ENCODE data around the gene C16orf89. TPM values are rescaled to one million over a fixed set of nuclear protein-coding genes. Genes with fewer than 3 reads are reported as not detected.

The C16orf89 gene
- total RNA-seq, 1 experiment from 2014 or later: not detected

- Histone ChIP-seq H3K9me3 (ENCODE audit: low read depth, low read length, poor library complexity, severe bottlenecking) (no peaks in the 10 kb centered on the region), H3K27me3 (replicated peaks; ENCODE audit: insufficient read depth, low read depth, low read length, poor library complexity) (no peaks in the 10 kb centered on the region), H3K4me3 (ENCODE audit: low read depth, low read length, poor library complexity, severe bottlenecking) (no peak overlapping the region), H3K27ac (ENCODE audit: low read depth, low read length, poor library complexity, severe bottlenecking) (no peak overlapping the region), H3K4me1 (ENCODE audit: insufficient read depth, low read length, poor library complexity, severe bottlenecking) (no peaks in the 10 kb centered on the region), H3K36me3 (ENCODE audit: insufficient read depth, low read length, poor library complexity, severe bottlenecking) (no peaks in the 10 kb centered on the region)
- ChIA-PET CTCF (no interaction called here), POLR2A (ENCODE audit: low non-redundant PET) (no interaction called here)
- no peak for TF ChIP-seq CTCF (conservative IDR thresholded peaks at IDR 0.05; ENCODE audit: low read depth, low read length)
- TF ChIP-seq EZH2 (IDR thresholded peaks at IDR 0.05; ENCODE audit: borderline replicate concordance, low read depth, low read length, poor library complexity, severe bottlenecking): no peak
- no peak for DNase-seq (ENCODE audit: low spot score)
- intact Hi-C loops (cut with micrococcal nuclease; ENCODE audit: unreplicated experiment): no loop called here
- BruUV-seq (replicated peaks): no TSS peak
These were observed 65.2 kb downstream of the C16orf89 start for GRCh38 chr16:5000573-5001001.

GRCh38 chr16:4994719-4995434 lies 70.9 kb downstream of the C16orf89 start:
- ChIA-PET CTCF (no interaction called here), POLR2A (ENCODE audit: low non-redundant PET) (no interaction called here)
- Histone ChIP-seq H3K4me1 (ENCODE audit: insufficient read depth, low read length, poor library complexity, severe bottlenecking) (no peaks in the 10 kb centered on the region), H3K36me3 (ENCODE audit: insufficient read depth, low read length, poor library complexity, severe bottlenecking) (no peaks in the 10 kb centered on the region), H3K4me3 (ENCODE audit: low read depth, low read length, poor library complexity, severe bottlenecking) (no peak overlapping the region), H3K27ac (ENCODE audit: low read depth, low read length, poor library complexity, severe bottlenecking) (no peak overlapping the region), H3K9me3 (ENCODE audit: low read depth, low read length, poor library complexity, severe bottlenecking) (no peaks in the 10 kb centered on the region), H3K27me3 (replicated peaks; ENCODE audit: insufficient read depth, low read depth, low read length, poor library complexity) (peaks cover 19% of the 10 kb centered on the region)
- BruUV-seq (replicated peaks): no TSS peak
- intact Hi-C loops (cut with micrococcal nuclease; ENCODE audit: unreplicated experiment): no loop called here
- no peak for DNase-seq (ENCODE audit: low spot score)
- TF ChIP-seq CTCF (conservative IDR thresholded peaks at IDR 0.05; ENCODE audit: low read depth, low read length): no peak
- no peak for TF ChIP-seq EZH2 (IDR thresholded peaks at IDR 0.05; ENCODE audit: borderline replicate concordance, low read depth, low read length, poor library complexity, severe bottlenecking)

Other genes starting within 250 kb of the C16orf89 start
- 121 and 128 TPM in 2 replicates for gene GLYR1, start 218.7 kb downstream of the C16orf89 start, total RNA-seq (2021)
- gene UBN1, start 218.5 kb downstream of the C16orf89 start, total RNA-seq (2021): 45.6 and 51.0 TPM in 2 replicates
- gene PPL, start 128.8 kb downstream of the C16orf89 start, total RNA-seq (2021): 0.04 and 0.42 TPM in 2 replicates
- gene SEC14L5, start 107.6 kb downstream of the C16orf89 start, total RNA-seq (2021): 0.04 TPM in 1 of 2 replicates, not detected in the other
- gene NAGPA, start 32.0 kb downstream of the C16orf89 start, total RNA-seq (2021): 11.7 and 11.9 TPM in 2 replicates
- 29.5 and 29.8 TPM in 2 replicates for gene ALG1, start 5.9 kb upstream of the C16orf89 start, total RNA-seq (2021)
- gene EEF2KMT, start 31.8 kb upstream of the C16orf89 start, total RNA-seq (2021): 21.4 and 21.8 TPM in 2 replicates

Measured in A673 (cell line).